Panc1 (cell line): ENCODE measurements around the gene KRT13. TPM values are rescaled to one million over a fixed set of nuclear protein-coding genes. Genes with fewer than 3 reads are reported as not detected.

Experiments used
- ATAC-seq: fragments of 200-7000 bp; cut with Tn5 transposase; 2 replicates; pipeline ENCODE4 v1.9.1; 2020; ENCODE audit warnings: mild to moderate bottlenecking, moderate library complexity
- BruUV-seq: library from RNA; stranded (reverse); fragments of 400-500 nt; replicated peaks from 2 replicates; lab custom pipeline; 2021; lab: Mats Ljungman, UMichigan
- CTCF ChIA-PET: fragments of 300-600 bp; sonication (Branson Sonifier 250); formaldehyde crosslinking; loops from one replicate; lab custom pipeline; 2022; ENCODE audit warnings: antibody characterized with exemption; lab: Charles Lee
- POLR2A ChIA-PET: fragments of 300-600 bp; sonication (Branson Sonifier 250); formaldehyde crosslinking; loops from one replicate; lab custom pipeline; 2022; ENCODE audit warnings: antibody characterized with exemption; lab: Charles Lee
- DNase-seq: peaks from one replicate; pipeline ENCODE4 v3.0.0-alpha.2; 2010; ENCODE audit warnings: low read depth, low spot score
- H3K27ac ChIP-seq: 2 replicates; pipeline ENCODE4 v1.5.1; 2011; ENCODE audit warnings: mild to moderate bottlenecking, low read length, inconsistent platforms
- H3K27me3 ChIP-seq: fragments of 200-500 bp; sonication (Bioruptor generic); 2 replicates; pipeline ENCODE4 v1.6.0; 2014; ENCODE audit warnings: low read length, inconsistent platforms; ENCODE audit not compliant: control insufficient read depth, insufficient read depth
- H3K36me3 ChIP-seq: fragments of 200-500 bp; sonication (Bioruptor generic); 2 replicates; pipeline ENCODE4 v1.5.1; 2014; ENCODE audit warnings: inconsistent platforms, mild to moderate bottlenecking, low read length, moderate library complexity; ENCODE audit not compliant: control insufficient read depth, insufficient read depth
- H3K4me1 ChIP-seq: 2 replicates; pipeline ENCODE4 v1.5.1; 2011; ENCODE audit warnings: inconsistent platforms, mild to moderate bottlenecking, low read length, moderate library complexity; ENCODE audit not compliant: control insufficient read depth, insufficient read depth
- H3K4me3 ChIP-seq, 2 experiments: 2 replicates each; pipeline ENCODE4 v1.5.1; 2011 to 2012; ENCODE audit warnings: low read depth in 2 of 2, low read length in 2 of 2, mild to moderate bottlenecking in 2 of 2, inconsistent platforms in 1 of 2, moderate library complexity in 1 of 2
- H3K9me3 ChIP-seq: fragments of 200-500 bp; sonication (Bioruptor generic); 2 replicates; pipeline ENCODE4 v1.5.1; 2014; ENCODE audit warnings: low read depth, mild to moderate bottlenecking, inconsistent platforms, low read length, moderate library complexity; ENCODE audit not compliant: control insufficient read depth, insufficient read depth
- CTCF ChIP-seq: fragments of 450-650 bp; IDR thresholded peaks from 2 replicates; pipeline ENCODE4 v1.5.1; 2017; ENCODE audit warnings: mild to moderate bottlenecking
- POLR2AphosphoS5 ChIP-seq: IDR thresholded peaks from 2 replicates; pipeline ENCODE4 v1.6.1; 2012; ENCODE audit warnings: mild to moderate bottlenecking, low read depth, low read length, moderate library complexity
- REST ChIP-seq, 2 experiments: IDR thresholded peaks; 2 replicates each; pipeline ENCODE4 v1.6.1; 2011 to 2012; ENCODE audit warnings: low read depth in 2 of 2, control low read depth in 1 of 2, low read length in 1 of 2, mild to moderate bottlenecking in 1 of 2, moderate library complexity in 1 of 2; ENCODE audit not compliant: insufficient read depth in 1 of 2
- SIN3A ChIP-seq: IDR thresholded peaks from 2 replicates; pipeline ENCODE4 v1.6.1; 2012; ENCODE audit warnings: low read depth, mild to moderate bottlenecking, low read length, moderate library complexity, borderline replicate concordance; ENCODE audit not compliant: insufficient read depth
- TCF7L2 ChIP-seq: IDR thresholded peaks from 2 replicates; pipeline ENCODE4 v1.6.1; 2011; ENCODE audit warnings: mild to moderate bottlenecking, low read depth, low read length, inconsistent platforms
- in situ Hi-C: cut with HindIII; loops from 2 replicates; pipeline ENCODE4 v1.10.0; 2016; ENCODE audit warnings: low sequenced_read_pairs, low pct_unique_long_range_greater_than_20kb
- intact Hi-C: fragments of 100-400 bp; cut with micrococcal nuclease; formaldehyde crosslinking; loops from one replicate; pipeline ENCODE4 v1.10.0; 2022; ENCODE audit not compliant: unreplicated experiment
- total RNA-seq: library from RNA; stranded (reverse); gene quantifications from one replicate; pipeline ENCODE4 v1.2.1, GENCODE V29; 2021; ENCODE audit not compliant: unreplicated experiment

The KRT13 gene
- total RNA-seq, 1 experiment from 2014 or later: 0.36 TPM

GRCh38 chr17:41474863-41475262, 30.5 kb downstream of the KRT13 start:
- BruUV-seq: no TSS peak
- Histone ChIP-seq H3K36me3 (no peaks in the 10 kb centered on the region), H3K4me1 (no peaks in the 10 kb centered on the region), H3K9me3 (no peaks in the 10 kb centered on the region; the same call in 1 of the 2 replicates), H3K27me3 (no peaks in the 10 kb centered on the region), H3K27ac (no peak overlapping the region), H3K4me3 (no peak overlapping the region)
- POLR2A ChIA-PET: no interaction called here
- in situ Hi-C loops: no loop called here
- DNase-seq (no peak), ATAC-seq (no peak)
- no peak for TF ChIP-seq POLR2AphosphoS5
- TF ChIP-seq REST (IDR thresholded peaks at IDR 0.05; ENCODE audit: insufficient read depth in 1 of 2, low read depth in 2 of 2, low read length in 1 of 2): no peak
- no peak for TF ChIP-seq TCF7L2
- no peak for TF ChIP-seq SIN3A
- TF ChIP-seq CTCF: no peak
- intact Hi-C loops: no loop called here
- CTCF ChIA-PET: interaction anchor here (0.8 kb wide), 1 partner anchor 74 kb away, joined by 3 read pairs; no protein-coding TSS in a partner anchor

- Histone ChIP-seq H3K27ac (no peak overlapping the region), H3K36me3 (no peaks in the 10 kb centered on the region), H3K4me1 (peaks cover 17% of the 10 kb centered on the region), H3K9me3 (peaks cover 8% of the 10 kb centered on the region; the same call in 1 of the 2 replicates), H3K27me3 (no peaks in the 10 kb centered on the region), H3K4me3 (no peak overlapping the region)
- DNase-seq (no peak), ATAC-seq (no peak)
- CTCF ChIA-PET: no interaction called here
- TF ChIP-seq TCF7L2 (no peak), SIN3A (no peak), CTCF (no peak), REST (IDR thresholded peaks at IDR 0.05; ENCODE audit: insufficient read depth in 1 of 2, low read depth in 2 of 2, low read length in 1 of 2) (no peak), POLR2AphosphoS5 (no peak)
- intact Hi-C loops: no loop called here
- POLR2A ChIA-PET: no interaction called here
- BruUV-seq: no TSS peak
- in situ Hi-C loops: no loop called here
These were observed 37.1 kb downstream of the KRT13 start for GRCh38 chr17:41468346-41468745.
